ENCODE data around the gene KIF26B.

GRCh38 chr1:245654460-245655050, 499.8 kb downstream of the KIF26B start:
- TF ChIP-seq HMGXB4 (CRISPR knock-in tag; IDR thresholded peaks at IDR 0.05) (no peak), NR3C1 (CRISPR knock-in tag; conservative IDR thresholded peaks at IDR 0.05; ENCODE audit: low read depth) (no peak), TP53 (CRISPR knock-in tag; IDR thresholded peaks at IDR 0.05) (no peak), JUN (CRISPR knock-in tag; IDR thresholded peaks at IDR 0.05) (no peak), ZNF512 (CRISPR knock-in tag; IDR thresholded peaks at IDR 0.05; ENCODE audit: borderline replicate concordance) (no peak), ZNF263 (CRISPR knock-in tag; IDR thresholded peaks at IDR 0.05; ENCODE audit: low read depth) (no peak), TEAD1 (CRISPR knock-in tag; IDR thresholded peaks at IDR 0.05) (no peak), SP1 (CRISPR knock-in tag; conservative IDR thresholded peaks at IDR 0.05) (no peak), NFYB (CRISPR knock-in tag; conservative IDR thresholded peaks at IDR 0.05; ENCODE audit: low read depth) (no peak), FOXP1 (CRISPR knock-in tag; IDR thresholded peaks at IDR 0.05; ENCODE audit: borderline replicate concordance) (no peak)
- TF ChIP-seq, protein P1, sequence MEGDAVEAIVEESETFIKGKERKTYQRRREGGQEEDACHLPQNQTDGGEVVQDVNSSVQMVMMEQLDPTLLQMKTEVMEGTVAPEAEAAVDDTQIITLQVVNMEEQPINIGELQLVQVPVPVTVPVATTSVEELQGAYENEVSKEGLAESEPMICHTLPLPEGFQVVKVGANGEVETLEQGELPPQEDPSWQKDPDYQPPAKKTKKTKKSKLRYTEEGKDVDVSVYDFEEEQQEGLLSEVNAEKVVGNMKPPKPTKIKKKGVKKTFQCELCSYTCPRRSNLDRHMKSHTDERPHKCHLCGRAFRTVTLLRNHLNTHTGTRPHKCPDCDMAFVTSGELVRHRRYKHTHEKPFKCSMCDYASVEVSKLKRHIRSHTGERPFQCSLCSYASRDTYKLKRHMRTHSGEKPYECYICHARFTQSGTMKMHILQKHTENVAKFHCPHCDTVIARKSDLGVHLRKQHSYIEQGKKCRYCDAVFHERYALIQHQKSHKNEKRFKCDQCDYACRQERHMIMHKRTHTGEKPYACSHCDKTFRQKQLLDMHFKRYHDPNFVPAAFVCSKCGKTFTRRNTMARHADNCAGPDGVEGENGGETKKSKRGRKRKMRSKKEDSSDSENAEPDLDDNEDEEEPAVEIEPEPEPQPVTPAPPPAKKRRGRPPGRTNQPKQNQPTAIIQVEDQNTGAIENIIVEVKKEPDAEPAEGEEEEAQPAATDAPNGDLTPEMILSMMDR (IDR thresholded peaks at IDR 0.05) = no peak
- TF ChIP-seq, protein P2, sequence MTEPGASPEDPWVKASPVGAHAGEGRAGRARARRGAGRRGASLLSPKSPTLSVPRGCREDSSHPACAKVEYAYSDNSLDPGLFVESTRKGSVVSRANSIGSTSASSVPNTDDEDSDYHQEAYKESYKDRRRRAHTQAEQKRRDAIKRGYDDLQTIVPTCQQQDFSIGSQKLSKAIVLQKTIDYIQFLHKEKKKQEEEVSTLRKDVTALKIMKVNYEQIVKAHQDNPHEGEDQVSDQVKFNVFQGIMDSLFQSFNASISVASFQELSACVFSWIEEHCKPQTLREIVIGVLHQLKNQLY (CRISPR knock-in tag; IDR thresholded peaks at IDR 0.05) = no peak
- TF ChIP-seq, protein P3, sequence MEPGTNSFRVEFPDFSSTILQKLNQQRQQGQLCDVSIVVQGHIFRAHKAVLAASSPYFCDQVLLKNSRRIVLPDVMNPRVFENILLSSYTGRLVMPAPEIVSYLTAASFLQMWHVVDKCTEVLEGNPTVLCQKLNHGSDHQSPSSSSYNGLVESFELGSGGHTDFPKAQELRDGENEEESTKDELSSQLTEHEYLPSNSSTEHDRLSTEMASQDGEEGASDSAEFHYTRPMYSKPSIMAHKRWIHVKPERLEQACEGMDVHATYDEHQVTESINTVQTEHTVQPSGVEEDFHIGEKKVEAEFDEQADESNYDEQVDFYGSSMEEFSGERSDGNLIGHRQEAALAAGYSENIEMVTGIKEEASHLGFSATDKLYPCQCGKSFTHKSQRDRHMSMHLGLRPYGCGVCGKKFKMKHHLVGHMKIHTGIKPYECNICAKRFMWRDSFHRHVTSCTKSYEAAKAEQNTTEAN (CRISPR knock-in tag; IDR thresholded peaks at IDR 0.05) = no peak
- TF ChIP-seq, protein P4, sequence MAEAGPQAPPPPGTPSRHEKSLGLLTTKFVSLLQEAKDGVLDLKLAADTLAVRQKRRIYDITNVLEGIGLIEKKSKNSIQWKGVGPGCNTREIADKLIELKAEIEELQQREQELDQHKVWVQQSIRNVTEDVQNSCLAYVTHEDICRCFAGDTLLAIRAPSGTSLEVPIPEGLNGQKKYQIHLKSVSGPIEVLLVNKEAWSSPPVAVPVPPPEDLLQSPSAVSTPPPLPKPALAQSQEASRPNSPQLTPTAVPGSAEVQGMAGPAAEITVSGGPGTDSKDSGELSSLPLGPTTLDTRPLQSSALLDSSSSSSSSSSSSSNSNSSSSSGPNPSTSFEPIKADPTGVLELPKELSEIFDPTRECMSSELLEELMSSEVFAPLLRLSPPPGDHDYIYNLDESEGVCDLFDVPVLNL (CRISPR knock-in tag; IDR thresholded peaks at IDR 0.05; ENCODE audit: borderline replicate concordance, low read depth) = no peak
